ENCODE results near the gene AP2B1.

DNA sequence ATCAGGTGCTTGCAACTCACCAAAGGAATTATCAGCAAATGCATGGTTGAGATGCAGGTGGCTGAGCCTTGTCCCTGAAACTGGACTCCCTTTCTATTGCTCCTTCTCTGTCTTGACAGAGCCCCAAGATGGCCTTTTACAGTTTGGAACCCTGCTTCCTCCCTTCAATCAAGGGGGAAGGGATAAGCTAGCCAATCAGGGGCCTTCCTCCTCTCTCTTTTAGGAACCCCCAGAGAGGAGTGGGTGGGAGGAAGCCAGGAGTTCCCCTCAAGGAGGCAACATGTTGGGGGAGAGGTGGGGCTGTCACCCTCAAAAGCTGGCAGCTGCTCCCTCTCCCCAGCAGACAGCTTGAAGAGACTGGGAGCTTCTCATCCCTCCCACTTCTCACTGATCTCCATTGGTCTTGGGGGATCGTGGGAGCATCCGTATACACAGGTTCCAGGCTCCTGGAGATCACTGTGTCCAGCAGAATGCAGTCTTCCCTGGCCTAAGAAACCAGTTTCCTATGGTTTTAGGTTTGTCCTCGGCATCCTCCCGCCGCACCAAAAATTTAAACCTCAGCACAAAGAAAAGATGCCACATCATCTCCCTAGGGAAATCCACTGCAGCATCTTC lies 151.5 kb downstream of the AP2B1 start:
- no peak for TF ChIP-seq EZH2phosphoT487 (IDR thresholded peaks at IDR 0.05; ENCODE audit: borderline replicate concordance, low read depth)
- TF ChIP-seq, protein P1, sequence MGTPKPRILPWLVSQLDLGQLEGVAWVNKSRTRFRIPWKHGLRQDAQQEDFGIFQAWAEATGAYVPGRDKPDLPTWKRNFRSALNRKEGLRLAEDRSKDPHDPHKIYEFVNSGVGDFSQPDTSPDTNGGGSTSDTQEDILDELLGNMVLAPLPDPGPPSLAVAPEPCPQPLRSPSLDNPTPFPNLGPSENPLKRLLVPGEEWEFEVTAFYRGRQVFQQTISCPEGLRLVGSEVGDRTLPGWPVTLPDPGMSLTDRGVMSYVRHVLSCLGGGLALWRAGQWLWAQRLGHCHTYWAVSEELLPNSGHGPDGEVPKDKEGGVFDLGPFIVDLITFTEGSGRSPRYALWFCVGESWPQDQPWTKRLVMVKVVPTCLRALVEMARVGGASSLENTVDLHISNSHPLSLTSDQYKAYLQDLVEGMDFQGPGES (IDR thresholded peaks at IDR 0.05; ENCODE audit: low read depth, low read length): no peak
- TF ChIP-seq EP300 (IDR thresholded peaks at IDR 0.05; ENCODE audit: borderline replicate concordance in 1 of 2, low read depth in 1 of 2, low read length in 1 of 2): no peak
- no peak for TF ChIP-seq MXI1 (IDR thresholded peaks at IDR 0.05; ENCODE audit: low read depth, low read length)
- TF ChIP-seq, protein P2, sequence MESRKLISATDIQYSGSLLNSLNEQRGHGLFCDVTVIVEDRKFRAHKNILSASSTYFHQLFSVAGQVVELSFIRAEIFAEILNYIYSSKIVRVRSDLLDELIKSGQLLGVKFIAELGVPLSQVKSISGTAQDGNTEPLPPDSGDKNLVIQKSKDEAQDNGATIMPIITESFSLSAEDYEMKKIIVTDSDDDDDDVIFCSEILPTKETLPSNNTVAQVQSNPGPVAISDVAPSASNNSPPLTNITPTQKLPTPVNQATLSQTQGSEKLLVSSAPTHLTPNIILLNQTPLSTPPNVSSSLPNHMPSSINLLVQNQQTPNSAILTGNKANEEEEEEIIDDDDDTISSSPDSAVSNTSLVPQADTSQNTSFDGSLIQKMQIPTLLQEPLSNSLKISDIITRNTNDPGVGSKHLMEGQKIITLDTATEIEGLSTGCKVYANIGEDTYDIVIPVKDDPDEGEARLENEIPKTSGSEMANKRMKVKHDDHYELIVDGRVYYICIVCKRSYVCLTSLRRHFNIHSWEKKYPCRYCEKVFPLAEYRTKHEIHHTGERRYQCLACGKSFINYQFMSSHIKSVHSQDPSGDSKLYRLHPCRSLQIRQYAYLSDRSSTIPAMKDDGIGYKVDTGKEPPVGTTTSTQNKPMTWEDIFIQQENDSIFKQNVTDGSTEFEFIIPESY (IDR thresholded peaks at IDR 0.05; ENCODE audit: borderline replicate concordance, low read depth): no peak
- TF ChIP-seq TAF1 (IDR thresholded peaks at IDR 0.05; ENCODE audit: borderline replicate concordance, low read depth, low read length): no peak
- no peak for TF ChIP-seq POLR2AphosphoS5 (IDR thresholded peaks at IDR 0.05; ENCODE audit: low read depth, low read length)
- TF ChIP-seq, protein P3, sequence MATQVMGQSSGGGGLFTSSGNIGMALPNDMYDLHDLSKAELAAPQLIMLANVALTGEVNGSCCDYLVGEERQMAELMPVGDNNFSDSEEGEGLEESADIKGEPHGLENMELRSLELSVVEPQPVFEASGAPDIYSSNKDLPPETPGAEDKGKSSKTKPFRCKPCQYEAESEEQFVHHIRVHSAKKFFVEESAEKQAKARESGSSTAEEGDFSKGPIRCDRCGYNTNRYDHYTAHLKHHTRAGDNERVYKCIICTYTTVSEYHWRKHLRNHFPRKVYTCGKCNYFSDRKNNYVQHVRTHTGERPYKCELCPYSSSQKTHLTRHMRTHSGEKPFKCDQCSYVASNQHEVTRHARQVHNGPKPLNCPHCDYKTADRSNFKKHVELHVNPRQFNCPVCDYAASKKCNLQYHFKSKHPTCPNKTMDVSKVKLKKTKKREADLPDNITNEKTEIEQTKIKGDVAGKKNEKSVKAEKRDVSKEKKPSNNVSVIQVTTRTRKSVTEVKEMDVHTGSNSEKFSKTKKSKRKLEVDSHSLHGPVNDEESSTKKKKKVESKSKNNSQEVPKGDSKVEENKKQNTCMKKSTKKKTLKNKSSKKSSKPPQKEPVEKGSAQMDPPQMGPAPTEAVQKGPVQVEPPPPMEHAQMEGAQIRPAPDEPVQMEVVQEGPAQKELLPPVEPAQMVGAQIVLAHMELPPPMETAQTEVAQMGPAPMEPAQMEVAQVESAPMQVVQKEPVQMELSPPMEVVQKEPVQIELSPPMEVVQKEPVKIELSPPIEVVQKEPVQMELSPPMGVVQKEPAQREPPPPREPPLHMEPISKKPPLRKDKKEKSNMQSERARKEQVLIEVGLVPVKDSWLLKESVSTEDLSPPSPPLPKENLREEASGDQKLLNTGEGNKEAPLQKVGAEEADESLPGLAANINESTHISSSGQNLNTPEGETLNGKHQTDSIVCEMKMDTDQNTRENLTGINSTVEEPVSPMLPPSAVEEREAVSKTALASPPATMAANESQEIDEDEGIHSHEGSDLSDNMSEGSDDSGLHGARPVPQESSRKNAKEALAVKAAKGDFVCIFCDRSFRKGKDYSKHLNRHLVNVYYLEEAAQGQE (IDR thresholded peaks at IDR 0.05; ENCODE audit: low read depth, low read length): no peak
- TF ChIP-seq, protein P4, sequence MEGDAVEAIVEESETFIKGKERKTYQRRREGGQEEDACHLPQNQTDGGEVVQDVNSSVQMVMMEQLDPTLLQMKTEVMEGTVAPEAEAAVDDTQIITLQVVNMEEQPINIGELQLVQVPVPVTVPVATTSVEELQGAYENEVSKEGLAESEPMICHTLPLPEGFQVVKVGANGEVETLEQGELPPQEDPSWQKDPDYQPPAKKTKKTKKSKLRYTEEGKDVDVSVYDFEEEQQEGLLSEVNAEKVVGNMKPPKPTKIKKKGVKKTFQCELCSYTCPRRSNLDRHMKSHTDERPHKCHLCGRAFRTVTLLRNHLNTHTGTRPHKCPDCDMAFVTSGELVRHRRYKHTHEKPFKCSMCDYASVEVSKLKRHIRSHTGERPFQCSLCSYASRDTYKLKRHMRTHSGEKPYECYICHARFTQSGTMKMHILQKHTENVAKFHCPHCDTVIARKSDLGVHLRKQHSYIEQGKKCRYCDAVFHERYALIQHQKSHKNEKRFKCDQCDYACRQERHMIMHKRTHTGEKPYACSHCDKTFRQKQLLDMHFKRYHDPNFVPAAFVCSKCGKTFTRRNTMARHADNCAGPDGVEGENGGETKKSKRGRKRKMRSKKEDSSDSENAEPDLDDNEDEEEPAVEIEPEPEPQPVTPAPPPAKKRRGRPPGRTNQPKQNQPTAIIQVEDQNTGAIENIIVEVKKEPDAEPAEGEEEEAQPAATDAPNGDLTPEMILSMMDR (IDR thresholded peaks at IDR 0.05): no peak
- no peak for TF ChIP-seq NRF1 (IDR thresholded peaks at IDR 0.05; ENCODE audit: low read depth, low read length)
- no peak for TF ChIP-seq YY1 (IDR thresholded peaks at IDR 0.05; ENCODE audit: low read depth)
- TF ChIP-seq FOXM1 (IDR thresholded peaks at IDR 0.05; ENCODE audit: low read depth): no peak
- no peak for TF ChIP-seq MEF2A (IDR thresholded peaks at IDR 0.05; ENCODE audit: borderline replicate concordance, low read depth)
- no peak for TF ChIP-seq CHD2 (IDR thresholded peaks at IDR 0.05; ENCODE audit: low read length, partially characterized antibody)
